Erythroblast (primary cell): ENCODE results near the gene AACS.

Experiments
- DNase-seq, 2 experiments: peaks; one replicate each; lab custom pipeline; 2025; lab: John Stamatoyannopoulos, UW
- GATA1 ChIP-seq: IDR thresholded peaks from 2 replicates; pipeline ENCODE4 v1.6.1; 2011; ENCODE audit warnings: low read depth, mild to moderate bottlenecking, control low read depth, low read length, moderate library complexity
- POLR2A ChIP-seq: IDR thresholded peaks from 2 replicates; pipeline ENCODE4 v1.6.1; 2011; ENCODE audit warnings: mild to moderate bottlenecking, low read length

AACS gene

DNA sequence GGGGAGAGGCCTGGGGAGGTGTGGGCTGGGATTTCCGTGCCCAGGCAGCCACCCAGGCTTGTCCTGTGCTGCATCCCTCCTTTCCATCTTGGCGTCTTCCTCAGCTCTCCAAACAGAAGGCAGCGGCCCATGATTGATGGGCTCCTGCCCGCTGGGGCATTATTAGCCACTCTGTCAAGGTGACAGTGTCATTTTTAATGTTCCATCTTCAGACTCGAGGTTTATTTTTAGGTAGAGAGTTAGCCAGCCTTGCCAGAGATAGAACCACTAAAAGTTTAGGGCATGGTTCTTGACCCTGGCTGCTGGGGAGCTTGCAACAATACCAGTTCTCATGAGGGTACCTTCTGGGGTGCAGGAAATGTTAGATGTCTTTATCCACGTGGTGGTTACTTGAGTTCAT lies 90.1 kb downstream of the AACS start:
- DNase-seq = no peak
- TF ChIP-seq GATA1 = no peak
- TF ChIP-seq POLR2A = no peak

DNA sequence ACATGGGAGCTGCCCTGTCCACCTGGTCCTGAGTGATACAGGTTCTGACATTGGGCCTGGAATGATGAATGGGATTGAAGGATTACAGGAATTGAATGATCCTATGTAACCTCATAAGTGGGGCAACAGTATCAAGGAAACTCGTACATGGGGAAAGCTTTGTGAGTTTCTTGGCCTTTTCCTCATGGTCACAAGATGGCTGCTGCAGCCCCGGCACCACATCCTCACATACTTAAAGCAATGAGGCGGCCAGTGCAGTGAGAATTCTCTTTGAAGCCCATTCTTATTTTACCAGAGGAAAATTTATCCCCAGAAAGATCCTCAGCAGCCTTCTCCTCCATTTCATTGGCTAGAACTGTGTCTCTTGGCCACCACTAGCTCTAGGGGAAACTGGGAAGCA lies 91.9 kb downstream of the AACS start:
- TF ChIP-seq GATA1 = no peak
- no peak for TF ChIP-seq POLR2A
- no peak for DNase-seq

DNA sequence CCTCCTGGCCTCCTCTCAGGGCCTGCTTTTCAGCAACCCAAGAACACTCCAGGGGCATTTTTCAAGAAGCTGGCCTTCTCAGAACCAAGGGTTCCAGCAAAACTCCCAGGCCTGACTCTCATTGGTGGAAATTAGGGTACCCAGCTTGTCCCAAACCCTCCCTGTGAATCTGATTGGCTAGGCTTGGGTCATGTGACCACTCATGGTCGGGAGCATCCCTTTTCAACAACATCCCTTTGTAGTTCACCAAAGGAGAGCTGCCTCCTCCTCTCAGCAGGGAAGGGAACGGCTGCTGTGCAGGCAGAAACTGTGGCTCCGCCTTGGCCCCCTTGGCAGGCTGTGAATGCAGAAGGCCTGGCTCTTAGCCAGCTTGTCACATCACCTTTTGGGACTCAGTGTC lies 94.5 kb downstream of the AACS start:
- TF ChIP-seq GATA1 = no peak
- no peak for TF ChIP-seq POLR2A
- peak in 1 of 2 experiments; percentile 8 for DNase-seq

DNA sequence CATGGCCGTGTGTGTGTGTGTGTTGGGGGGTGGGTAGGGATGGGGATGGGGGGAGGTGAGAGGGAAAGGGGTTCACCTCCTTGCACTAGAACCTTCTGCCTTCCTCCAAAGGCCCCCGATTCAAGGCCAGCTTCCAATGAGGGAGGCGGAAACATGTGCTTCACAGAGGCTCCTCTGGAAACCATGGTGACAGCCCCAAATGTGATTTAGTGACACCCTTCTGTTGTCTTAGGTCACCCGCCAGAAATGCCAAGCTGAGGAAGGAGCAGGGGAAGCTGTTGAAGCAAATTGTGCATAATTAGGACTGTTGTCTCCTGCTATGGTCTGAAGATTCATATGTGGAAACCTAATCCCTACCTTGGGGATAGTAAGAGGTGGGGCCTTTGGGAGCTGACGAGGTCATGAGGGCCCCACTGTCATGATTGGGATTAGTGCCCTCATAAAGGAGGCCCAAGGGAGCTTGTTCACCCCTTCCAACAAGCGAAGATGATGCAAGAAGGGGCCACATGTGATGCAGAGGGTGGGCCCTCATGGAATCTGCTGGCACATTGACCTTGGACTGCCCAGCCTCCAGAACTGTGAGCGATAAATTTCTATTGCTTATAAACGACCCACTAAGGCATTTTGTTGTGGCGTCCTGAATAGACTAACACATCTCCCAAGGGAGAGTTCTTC lies 95.2 kb downstream of the AACS start:
- TF ChIP-seq GATA1 (no peak), POLR2A (no peak)
- peak in 1 of 2 experiments; percentile 9 for DNase-seq

DNA sequence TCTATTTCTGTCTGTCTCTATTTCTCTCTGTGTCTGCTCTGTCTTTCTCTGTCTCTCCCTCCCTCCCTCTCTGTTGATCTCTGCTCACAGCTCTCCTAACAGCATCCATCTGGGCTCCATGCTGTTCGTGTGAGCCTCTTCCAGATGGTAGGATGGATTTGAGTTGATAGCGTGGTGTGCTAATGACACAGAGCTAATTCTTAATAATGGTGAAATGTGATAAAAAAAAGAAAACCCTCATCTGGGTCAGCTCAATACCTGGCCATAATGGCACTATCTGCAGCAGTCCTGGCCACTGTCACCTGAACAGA lies 96.4 kb downstream of the AACS start:
- TF ChIP-seq GATA1 (no peak), POLR2A (no peak)
- no peak for DNase-seq

DNA sequence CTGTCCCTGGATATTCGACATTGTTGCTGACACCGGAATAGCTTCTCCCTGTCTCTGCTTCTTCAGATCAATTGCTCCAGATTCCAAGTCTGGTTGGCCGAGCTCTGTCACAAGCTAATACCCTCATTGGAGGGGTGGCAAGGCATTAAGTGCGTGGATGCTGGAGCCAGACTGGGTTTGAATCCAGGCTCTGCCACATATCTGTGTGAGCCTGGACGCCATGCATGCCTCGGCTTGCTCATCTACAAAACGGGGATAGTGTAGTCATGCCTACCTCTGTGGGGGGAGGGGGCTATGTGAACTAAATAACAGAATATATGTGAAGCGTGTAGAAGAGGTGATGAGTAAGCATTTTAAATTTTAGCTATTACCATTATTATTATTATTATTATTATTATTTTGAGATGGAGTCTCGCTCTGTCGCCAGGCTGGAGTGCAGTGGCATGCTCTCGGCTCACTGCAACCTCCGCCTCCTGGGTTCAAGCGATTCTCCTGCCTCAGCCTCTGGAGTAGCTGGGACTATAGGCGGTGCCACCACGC lies 97.3 kb downstream of the AACS start:
- no peak for TF ChIP-seq POLR2A
- no peak for TF ChIP-seq GATA1
- no peak for DNase-seq

DNA sequence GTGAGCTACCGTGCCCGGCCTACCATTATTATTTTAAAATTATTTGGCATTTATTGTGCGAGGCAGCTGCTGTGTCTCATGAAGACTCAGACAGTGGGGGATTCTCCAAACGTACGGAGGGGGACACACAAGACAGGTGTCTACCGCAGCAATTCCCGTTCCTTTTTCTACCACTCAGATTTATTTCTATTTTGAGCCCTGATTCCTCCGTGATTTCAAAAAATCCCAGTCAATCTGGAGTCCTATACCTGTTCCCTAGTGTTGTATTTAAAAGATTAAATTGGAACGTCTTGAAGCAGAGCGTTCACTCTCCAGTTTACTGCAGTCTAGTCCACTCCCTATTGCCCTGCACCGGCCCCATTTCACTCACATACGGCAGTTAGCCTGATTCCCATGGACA lies 97.9 kb downstream of the AACS start:
- TF ChIP-seq POLR2A (no peak), GATA1 (no peak)
- no peak for DNase-seq

DNA sequence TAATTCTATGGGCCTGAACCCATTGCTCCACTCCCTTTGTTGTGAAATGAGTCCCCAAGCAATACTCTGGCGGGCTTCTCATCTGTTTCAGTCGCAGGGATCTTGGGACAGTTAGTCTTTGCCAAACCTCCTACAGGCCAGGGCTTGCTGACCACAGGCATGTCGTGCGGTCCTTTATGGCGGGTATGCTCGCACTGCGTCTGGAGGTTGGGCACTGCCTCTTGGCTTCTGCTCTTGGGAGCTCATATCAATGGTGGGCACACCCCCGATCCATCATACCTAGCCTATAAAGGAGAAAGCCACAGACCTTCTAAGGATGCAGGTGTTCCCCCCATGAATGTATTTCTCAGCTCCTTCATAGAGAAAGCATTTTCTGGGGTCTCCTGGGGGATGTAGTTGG lies 99.3 kb downstream of the AACS start:
- TF ChIP-seq GATA1 (no peak), POLR2A (no peak)
- DNase-seq = no peak

DNA sequence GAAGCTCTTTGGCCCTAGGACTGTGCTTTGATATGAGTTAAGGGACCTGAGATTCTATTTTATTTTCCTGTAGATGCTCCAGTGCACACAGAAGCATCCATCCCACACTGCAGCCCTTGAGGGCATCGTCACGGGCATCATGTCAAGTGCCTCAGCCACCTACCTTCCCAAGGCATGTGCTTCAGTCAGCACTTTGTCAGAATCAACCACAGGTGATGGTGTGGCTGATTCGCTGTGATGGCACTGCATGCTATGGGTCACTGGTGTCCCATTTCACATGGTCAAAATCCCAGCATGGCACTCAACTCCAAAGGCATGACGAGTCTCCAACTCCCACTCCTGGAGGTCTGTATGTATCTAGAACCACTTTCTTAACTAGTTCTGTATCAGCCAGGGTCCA lies 100.8 kb downstream of the AACS start:
- TF ChIP-seq POLR2A = no peak
- no peak for TF ChIP-seq GATA1
- no peak for DNase-seq

DNA sequence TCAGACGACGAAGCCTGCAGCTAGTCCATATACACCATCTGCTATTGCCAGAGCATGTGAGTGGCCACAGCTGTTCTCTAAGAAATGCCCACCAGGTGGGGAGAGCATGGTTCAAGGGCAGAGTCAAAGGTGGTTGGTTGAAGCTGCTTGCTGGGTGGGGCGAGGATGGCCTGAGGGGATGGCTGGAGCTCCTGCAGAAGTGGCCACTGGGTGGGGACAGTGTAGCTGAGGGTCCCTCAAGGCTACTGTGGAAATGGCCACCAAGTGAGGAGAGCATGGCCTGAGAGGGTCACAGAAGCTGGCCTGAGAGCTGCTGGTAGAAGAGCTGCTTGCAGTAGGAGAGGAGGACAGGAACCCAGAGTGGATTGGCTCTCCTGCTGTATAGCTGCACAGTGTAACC lies 102.4 kb downstream of the AACS start:
- no peak for DNase-seq
- TF ChIP-seq GATA1 = no peak

DNA sequence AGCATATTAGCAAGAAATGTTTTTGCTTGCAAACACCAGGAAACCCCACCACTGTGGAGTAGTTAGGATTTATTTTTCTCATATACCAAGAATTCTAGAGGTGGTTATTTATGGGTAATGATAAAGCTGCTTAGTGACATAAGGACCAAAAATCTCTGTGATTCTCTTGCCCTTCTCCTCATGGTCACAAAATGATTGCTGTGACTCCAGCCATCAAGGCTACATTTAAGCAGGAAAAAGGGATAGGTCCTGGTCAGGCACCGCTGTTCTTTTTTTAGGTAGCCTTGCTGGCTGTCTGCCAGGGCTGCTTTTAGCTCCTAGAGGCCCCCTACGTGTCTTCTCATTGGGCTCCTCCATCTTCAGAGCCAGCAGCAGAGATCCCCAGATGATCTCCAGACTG lies 104.2 kb downstream of the AACS start:
- no peak for TF ChIP-seq POLR2A
- no peak for TF ChIP-seq GATA1
- no peak for DNase-seq

DNA sequence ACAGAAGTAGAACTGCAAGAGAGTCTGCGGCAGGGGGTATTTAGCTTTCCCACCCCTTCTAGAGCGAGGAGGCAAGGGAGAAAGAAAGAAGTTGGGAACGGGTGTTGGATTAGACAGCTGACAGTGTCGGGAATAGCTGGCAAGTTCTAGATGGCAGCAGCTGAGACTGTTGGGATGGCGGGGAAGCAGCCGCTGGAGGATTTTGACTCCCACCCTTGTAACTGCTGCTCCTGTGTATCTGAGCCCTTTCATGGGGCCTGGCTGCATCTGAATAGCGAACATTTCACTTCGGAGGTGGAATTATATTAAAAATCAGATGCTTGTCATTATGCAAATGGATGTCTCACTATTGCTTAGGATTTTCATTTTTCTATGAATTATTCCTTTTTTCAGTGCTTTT lies 104.6 kb downstream of the AACS start:
- TF ChIP-seq GATA1 (no peak), POLR2A (no peak)
- no peak for DNase-seq

DNA sequence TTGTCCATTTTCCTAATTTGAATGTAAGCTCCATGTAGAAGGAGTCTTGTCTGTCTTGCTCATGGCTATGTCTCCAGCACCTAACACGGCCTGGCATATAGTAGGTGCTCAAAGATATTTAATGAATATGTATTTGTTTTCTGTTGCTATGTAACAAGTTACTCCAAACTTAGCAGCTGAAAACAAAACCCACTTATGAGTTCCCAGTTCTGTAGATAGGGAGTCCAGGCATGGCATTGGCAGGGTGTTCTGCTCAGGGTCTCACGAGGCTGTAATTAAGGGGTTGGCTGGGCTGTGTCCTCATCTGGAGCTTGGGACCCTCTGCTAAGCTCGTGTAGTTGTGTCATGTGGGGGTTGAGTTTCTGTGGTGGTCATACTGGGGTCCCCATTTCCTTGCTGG lies 106.0 kb downstream of the AACS start:
- TF ChIP-seq POLR2A (no peak), GATA1 (no peak)
- DNase-seq = no peak

DNA sequence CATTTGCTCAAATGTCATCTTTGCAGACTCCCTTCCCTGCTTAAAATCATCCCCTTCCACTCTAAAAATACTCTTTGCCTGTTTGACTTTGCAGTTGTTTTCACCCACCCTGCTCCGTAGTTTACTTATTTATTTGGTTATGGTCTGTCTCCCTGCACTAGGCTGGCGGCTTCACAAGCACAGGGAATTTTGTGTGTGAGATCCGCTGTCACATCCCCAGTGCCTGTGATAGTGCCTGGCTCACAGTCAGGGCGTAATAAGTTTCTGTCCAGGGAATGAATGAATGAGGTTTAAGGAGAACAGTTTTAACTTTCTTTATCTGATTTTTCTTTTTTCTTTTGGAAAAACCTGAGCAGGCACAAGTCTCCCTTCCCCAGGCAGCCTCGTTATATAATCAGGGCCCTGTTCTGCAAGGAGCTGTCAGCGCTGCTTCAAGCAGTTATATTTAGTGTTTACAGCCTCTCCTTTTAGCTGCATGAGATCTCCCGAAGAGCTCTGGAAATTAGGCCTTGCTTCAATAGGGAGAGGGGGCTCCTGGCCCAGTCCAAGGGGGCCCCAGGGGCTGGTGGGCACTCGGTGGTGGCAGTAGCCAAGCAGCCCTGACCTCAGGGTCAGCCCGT lies 107.1 kb downstream of the AACS start:
- no peak for TF ChIP-seq GATA1
- no peak for TF ChIP-seq POLR2A
- no peak for DNase-seq

DNA sequence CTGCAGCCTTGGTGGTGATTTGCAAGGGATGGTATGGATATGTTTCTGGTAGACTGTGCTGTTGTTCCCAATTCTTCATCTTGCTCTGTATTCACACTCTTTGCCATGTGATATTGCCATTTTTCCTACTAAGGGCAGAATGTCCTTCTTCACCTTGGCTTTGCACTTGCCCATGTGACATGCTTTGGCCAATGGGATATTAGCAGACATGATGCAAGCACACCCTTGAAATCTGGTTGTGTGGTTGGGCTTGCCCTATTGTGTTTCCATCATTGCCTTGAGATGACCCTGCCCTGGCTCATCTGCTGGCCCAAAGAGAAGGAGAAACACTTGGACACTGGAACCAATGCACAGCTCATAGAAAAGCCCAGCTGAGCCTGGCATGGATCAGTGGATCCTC lies 110.3 kb downstream of the AACS start:
- TF ChIP-seq POLR2A (no peak), GATA1 (no peak)
- no peak for DNase-seq
